Neural cell (in vitro differentiated cells): ENCODE results near the gene KRTAP10-11. TPM values are rescaled to one million over a fixed set of nuclear protein-coding genes. Genes with fewer than 3 reads are reported as not detected.

Experiments
- H2AFZ ChIP-seq: fragments of 200-600, 300-800 bp; sonication (generic), shearing (Covaris generic); 2 replicates; pipeline ENCODE4 v1.6.0; 2014; ENCODE audit warnings: low read depth, mild to moderate bottlenecking, antibody characterized with exemption, low read length, moderate library complexity
- H3F3A ChIP-seq: fragments of 200-600 bp; shearing (Covaris generic); 2 replicates; pipeline ENCODE4 v1.6.1; 2016; ENCODE audit warnings: mild to moderate bottlenecking, moderate library complexity, mixed read lengths, antibody characterized with exemption, low read length; ENCODE audit not compliant: insufficient read depth, poor library complexity, severe bottlenecking
- H3K27ac ChIP-seq: fragments of 200-600, 300-800 bp; sonication (generic), shearing (Covaris generic); 2 replicates; pipeline ENCODE4 v1.5.1; 2014; ENCODE audit warnings: mild to moderate bottlenecking, low read length, moderate library complexity
- H3K27me3 ChIP-seq: fragments of 300-800, 200-600 bp; sonication (generic), shearing (Covaris generic); 2 replicates; pipeline ENCODE4 v1.6.0; 2014; ENCODE audit warnings: mild to moderate bottlenecking, low read depth, low read length, moderate library complexity; ENCODE audit not compliant: insufficient read depth
- H3K36me3 ChIP-seq: fragments of 300-800, 200-600 bp; sonication (generic), shearing (Covaris generic); 2 replicates; pipeline ENCODE4 v1.5.1; 2014; ENCODE audit warnings: mild to moderate bottlenecking, antibody characterized with exemption, low read length, moderate library complexity; ENCODE audit not compliant: insufficient read depth
- H3K4me2 ChIP-seq: fragments of 300-800, 200-600 bp; sonication (generic), shearing (Covaris generic); 2 replicates; pipeline ENCODE4 v1.6.0; 2014; ENCODE audit warnings: mild to moderate bottlenecking, low read length
- H3K4me3 ChIP-seq: fragments of 300-800, 200-600 bp; sonication (generic), shearing (Covaris generic); 2 replicates; pipeline ENCODE4 v1.5.1; 2014; ENCODE audit warnings: mild to moderate bottlenecking, low read length, moderate library complexity
- H3K79me2 ChIP-seq: fragments of 200-600 bp; shearing (Covaris generic); replicated peaks from 2 replicates; pipeline ENCODE4 v1.6.0; 2014; ENCODE audit warnings: mild to moderate bottlenecking, low read length, moderate library complexity; ENCODE audit not compliant: insufficient read depth
- H3K9ac ChIP-seq: fragments of 300-800, 200-600 bp; sonication (generic), shearing (Covaris generic); 2 replicates; pipeline ENCODE4 v1.6.1; 2016; ENCODE audit warnings: mild to moderate bottlenecking, low read length, mixed read lengths
- H3K9me2 ChIP-seq: fragments of 200-600 bp; shearing (Covaris generic); 2 replicates; pipeline ENCODE4 v1.6.1; 2016; ENCODE audit warnings: mild to moderate bottlenecking, low read length, mixed read lengths; ENCODE audit not compliant: insufficient read depth
- H3K9me3 ChIP-seq: fragments of 200-600, 300-800 bp; sonication (generic), shearing (Covaris generic); 2 replicates; pipeline ENCODE4 v1.6.1; 2016; ENCODE audit warnings: mild to moderate bottlenecking, mixed run types, low read length, moderate library complexity, mixed read lengths
- H4K20me1 ChIP-seq: fragments of 200-600 bp; shearing (Covaris generic); 2 replicates; pipeline ENCODE4 v1.6.1; 2016; ENCODE audit warnings: mild to moderate bottlenecking, mixed run types; ENCODE audit not compliant: insufficient read depth
- CTCF ChIP-seq: fragments of 450-650 bp; IDR thresholded peaks from 2 replicates; pipeline ENCODE4 v1.5.1; 2014; ENCODE audit warnings: antibody characterized with exemption, mild to moderate bottlenecking, moderate library complexity; ENCODE audit not compliant: poor library complexity, severe bottlenecking
- EP300 ChIP-seq: fragments of 450-650 bp; conservative IDR thresholded peaks from 2 replicates; pipeline ENCODE4 v1.6.1; 2014; ENCODE audit warnings: antibody characterized with exemption, mild to moderate bottlenecking, moderate library complexity; ENCODE audit not compliant: poor library complexity, severe bottlenecking
- EZH2 ChIP-seq: fragments of 200-600, 300-800 bp; shearing (Covaris generic), sonication (generic); IDR thresholded peaks from 2 replicates; pipeline ENCODE4 v1.6.1; 2014; ENCODE audit warnings: antibody characterized with exemption, low read length, borderline replicate concordance, mild to moderate bottlenecking; ENCODE audit not compliant: insufficient read depth, poor library complexity, severe bottlenecking
- MXI1 ChIP-seq: fragments of 450-650 bp; conservative IDR thresholded peaks from 2 replicates; pipeline ENCODE4 v1.6.1; 2014; ENCODE audit warnings: antibody characterized with exemption, mild to moderate bottlenecking; ENCODE audit not compliant: poor library complexity, severe bottlenecking
- POLR2AphosphoS5 ChIP-seq: IDR thresholded peaks from 2 replicates; pipeline ENCODE4 v1.6.1; 2012
- RAD21 ChIP-seq: fragments of 450-650 bp; conservative IDR thresholded peaks from 2 replicates; pipeline ENCODE4 v1.6.1; 2014; ENCODE audit warnings: antibody characterized with exemption, mild to moderate bottlenecking, moderate library complexity
- REST ChIP-seq: IDR thresholded peaks from 2 replicates; pipeline ENCODE4 v1.6.1; 2012; ENCODE audit warnings: borderline replicate concordance
- SMC3 ChIP-seq: fragments of 450-650 bp; conservative IDR thresholded peaks from 2 replicates; pipeline ENCODE4 v1.6.1; 2014; ENCODE audit warnings: antibody characterized with exemption, mild to moderate bottlenecking, moderate library complexity; ENCODE audit not compliant: poor library complexity
- TAF1 ChIP-seq: IDR thresholded peaks from 2 replicates; pipeline ENCODE4 v1.6.1; 2012; ENCODE audit warnings: low read depth
- polyA plus RNA-seq: library from polyadenylated mRNA; depleted of rRNA; stranded (reverse); fragments of >200 nt; gene quantifications from 2 replicates; pipeline ENCODE4 v1.2.3, GENCODE V29; 2014

Gene KRTAP10-11
- polyA plus RNA-seq, 1 donor from 2014 or later = not detected

DNA sequence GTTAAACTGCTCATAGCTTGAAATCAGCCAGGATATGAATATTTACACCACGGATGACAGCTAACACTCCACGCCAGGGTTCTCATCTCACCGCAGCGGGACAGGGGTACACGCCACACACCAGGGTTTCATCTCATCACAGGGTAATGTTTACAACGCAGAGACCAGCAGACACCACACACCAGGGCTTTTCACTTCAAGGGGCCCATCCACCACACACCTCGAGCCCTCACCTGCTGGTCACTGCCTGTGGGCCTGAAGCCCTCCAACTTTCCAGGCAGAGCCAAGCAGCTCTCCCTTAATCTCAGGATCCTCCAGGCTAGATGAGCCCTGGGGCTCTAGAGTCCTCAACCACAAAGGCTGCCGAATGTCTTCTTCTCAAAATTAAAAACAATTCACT, 49.4 kb downstream of the KRTAP10-11 start:
- H3K4me2 ChIP-seq = no peak overlapping the region
- H3K27ac ChIP-seq = no peak overlapping the region
- TF ChIP-seq CTCF = no peak
- TF ChIP-seq TAF1 = no peak
- no peak for TF ChIP-seq EP300
- no peak for TF ChIP-seq RAD21
- no peak for TF ChIP-seq EZH2
- no peak for TF ChIP-seq SMC3
- no peak for TF ChIP-seq MXI1
- TF ChIP-seq REST = no peak
- no peak for TF ChIP-seq POLR2AphosphoS5
- no peaks in the 10 kb centered on the region for H3F3A ChIP-seq
- no peaks in the 10 kb centered on the region for H4K20me1 ChIP-seq
- H3K4me3 ChIP-seq = no peak overlapping the region
- H3K79me2 ChIP-seq = no peaks in the 10 kb centered on the region
- no peak overlapping the region for H3K9ac ChIP-seq
- H3K27me3 ChIP-seq = no peaks in the 10 kb centered on the region
- H2AFZ ChIP-seq = no peak overlapping the region
- H3K36me3 ChIP-seq = no peaks in the 10 kb centered on the region
- H3K9me2 ChIP-seq = no peaks in the 10 kb centered on the region
- peaks cover 10% of the 10 kb centered on the region for H3K9me3 ChIP-seq

GRCh38 chr21:44696572-44696971, 50.4 kb downstream of the KRTAP10-11 start:
- peaks cover 10% of the 10 kb centered on the region for H3K9me3 ChIP-seq
- no peaks in the 10 kb centered on the region for H3K79me2 ChIP-seq
- no peak overlapping the region for H3K27ac ChIP-seq
- no peaks in the 10 kb centered on the region for H3K9me2 ChIP-seq
- H4K20me1 ChIP-seq = no peaks in the 10 kb centered on the region
- H2AFZ ChIP-seq = no peak overlapping the region
- H3K4me2 ChIP-seq = no peak overlapping the region
- no peaks in the 10 kb centered on the region for H3K27me3 ChIP-seq
- no peak overlapping the region for H3K9ac ChIP-seq
- no peaks in the 10 kb centered on the region for H3F3A ChIP-seq
- TF ChIP-seq CTCF (no peak), TAF1 (no peak), EP300 (no peak), MXI1 (no peak), RAD21 (no peak), POLR2AphosphoS5 (no peak), REST (no peak), EZH2 (no peak), SMC3 (no peak)
- no peaks in the 10 kb centered on the region for H3K36me3 ChIP-seq
- H3K4me3 ChIP-seq = no peak overlapping the region
